HG02884 (cell line): ENCODE measurements around the gene COL6A1.

Source experiments
- ATAC-seq: cut with Tn5 transposase; IDR thresholded peaks from one replicate; pipeline ENCODE4 v1.9.1; 2021; ENCODE audit warnings: mild to moderate bottlenecking, moderate library complexity; ENCODE audit not compliant: unreplicated experiment

The COL6A1 gene

GRCh38 chr21:46022551-46023525 lies 41.3 kb downstream of the COL6A1 start:
- no peak for ATAC-seq

DNA sequence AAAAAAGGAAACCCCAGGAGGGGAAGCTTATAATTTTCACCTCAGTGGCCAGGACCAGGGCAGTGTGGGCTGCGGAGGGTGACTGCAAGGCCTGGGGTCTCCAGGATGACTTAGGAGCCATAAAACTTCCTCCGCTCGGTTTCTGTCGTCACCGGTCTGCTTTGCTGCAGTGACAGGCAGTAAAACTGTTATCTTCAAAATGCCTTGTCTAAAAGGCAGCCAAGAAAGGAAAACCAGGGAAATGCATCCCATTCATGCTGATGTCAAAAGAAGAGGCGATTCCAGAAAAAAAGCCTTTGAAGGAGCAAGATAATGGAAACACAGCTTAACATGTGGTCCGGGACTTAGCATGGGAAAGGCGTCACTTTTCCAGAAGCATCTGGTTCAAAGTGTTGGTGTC lies 42.0 kb downstream of the COL6A1 start:
- no peak for ATAC-seq

DNA sequence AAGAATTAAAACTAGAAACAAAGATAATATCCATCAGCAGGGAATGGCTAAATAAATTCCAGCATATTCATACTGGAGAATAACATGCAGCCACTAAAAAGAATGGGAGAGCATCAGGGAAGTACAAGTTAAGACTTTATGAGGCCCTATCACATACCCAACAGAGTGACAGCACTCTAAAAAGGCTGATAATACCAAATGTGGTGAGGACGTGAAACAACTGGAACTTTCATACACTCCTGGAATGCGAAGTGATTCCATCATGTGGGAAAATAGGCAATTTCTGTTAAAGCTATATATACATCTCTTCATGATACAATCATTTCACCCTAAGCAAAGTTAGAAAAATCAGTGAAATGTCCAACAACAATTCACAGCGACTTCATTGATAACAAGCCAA lies 42.6 kb downstream of the COL6A1 start:
- ATAC-seq = no peak

DNA sequence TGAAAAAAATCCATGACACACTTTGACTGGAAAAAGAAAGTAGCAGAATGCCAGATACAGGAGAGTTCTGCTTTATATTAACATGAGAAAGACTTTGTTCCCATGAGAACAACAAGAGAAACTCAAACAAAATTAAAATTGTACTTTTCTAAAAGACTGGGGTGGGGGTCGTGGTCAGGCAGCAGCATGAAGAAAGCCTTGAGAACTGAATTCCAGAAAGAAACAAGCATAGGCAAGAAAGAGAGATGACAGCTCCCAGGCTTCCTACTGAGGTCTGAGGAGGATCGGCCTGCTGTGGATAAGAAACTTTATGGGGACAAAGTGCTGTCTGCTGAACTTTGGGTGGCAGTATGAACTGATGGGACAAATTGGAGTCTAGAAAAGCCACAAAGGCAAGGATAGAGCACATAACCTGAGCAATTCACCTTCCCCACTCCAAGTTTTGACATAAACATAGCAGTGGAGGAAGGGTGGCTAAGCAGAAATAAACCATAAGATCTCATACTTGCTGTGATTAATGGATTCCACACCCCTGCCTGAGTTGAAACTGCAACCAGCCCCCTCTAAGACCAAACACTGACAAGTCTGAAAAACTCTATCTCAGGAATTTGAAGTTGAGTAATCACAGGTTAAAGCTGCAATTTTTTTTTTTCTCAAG lies 43.7 kb downstream of the COL6A1 start:
- no peak for ATAC-seq

GRCh38 chr21:46027851-46028493 lies 46.4 kb downstream of the COL6A1 start:
- no peak for ATAC-seq

- no peak for ATAC-seq
Observed at GRCh38 chr21:46028573-46029091, 47.1 kb downstream of the COL6A1 start.

- no peak for ATAC-seq
Observed at GRCh38 chr21:46029186-46029924, 47.8 kb downstream of the COL6A1 start.

DNA sequence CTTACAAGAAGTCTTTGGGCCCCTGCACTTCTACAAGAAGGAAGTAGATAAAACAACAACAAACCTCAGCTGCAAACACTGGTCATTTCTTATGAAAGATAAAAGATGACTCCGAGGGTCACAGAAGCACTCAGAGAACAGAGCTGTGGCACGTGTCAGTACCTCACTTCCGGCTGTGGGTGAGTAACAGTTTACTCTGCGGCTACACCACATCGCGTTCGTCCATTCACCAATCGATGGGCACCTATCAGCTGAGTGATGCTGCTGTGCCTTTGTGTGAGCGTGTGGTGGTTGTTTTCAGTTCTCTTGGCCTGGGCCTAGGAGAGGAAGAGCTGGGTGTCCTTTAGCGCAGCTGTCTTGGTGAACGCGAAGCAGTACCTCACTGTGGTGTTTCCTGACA lies 49.9 kb downstream of the COL6A1 start:
- no peak for ATAC-seq

GRCh38 chr21:46032100-46032499 lies 50.5 kb downstream of the COL6A1 start:
- no peak for ATAC-seq

DNA sequence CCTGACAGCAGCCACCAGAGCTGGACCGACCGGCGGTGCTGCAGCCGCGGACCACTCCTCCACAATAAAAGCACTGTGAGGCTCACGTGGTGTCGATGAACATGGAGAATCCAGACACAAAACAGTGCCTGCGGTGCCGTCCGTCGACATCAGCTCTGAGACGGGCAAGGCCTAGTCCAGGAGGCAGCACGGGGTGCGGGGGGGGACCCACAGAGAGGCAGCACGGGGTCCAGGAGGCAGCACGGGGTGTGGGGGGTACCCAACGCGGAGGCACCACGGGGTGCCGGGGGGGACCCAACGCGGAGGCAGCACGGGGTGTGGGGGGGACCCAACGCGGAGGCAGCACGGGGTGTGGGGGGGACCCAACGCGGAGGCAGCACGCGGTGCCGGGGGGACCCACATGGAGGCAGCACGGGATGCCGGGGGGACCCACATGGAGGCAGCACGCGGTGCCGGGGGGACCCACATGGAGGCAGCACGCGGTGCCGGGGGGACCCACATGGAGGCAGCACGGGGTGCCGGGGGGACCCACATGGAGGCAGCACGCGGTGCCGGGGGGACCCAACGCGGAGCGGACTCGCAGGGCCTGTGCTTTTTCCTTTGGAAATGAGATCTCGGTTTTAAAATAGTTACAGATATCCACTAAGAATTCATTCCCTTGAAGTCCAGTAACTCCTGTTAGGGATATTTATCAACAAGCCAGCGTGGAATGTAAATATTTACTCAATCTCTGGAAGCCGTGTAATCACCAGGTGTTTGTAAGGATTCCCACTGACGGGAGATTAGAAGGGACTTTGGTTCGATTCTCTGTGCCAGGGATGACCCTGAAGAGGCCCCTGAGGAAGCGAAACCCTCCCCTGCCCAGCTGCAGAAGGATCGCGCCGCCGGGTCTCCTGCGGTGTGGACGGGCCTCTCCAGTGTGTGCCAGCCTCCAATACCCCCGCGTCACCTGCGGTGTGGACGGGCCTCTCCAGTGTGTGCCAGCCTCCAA lies 52.1 kb downstream of the COL6A1 start:
- no peak for ATAC-seq

DNA sequence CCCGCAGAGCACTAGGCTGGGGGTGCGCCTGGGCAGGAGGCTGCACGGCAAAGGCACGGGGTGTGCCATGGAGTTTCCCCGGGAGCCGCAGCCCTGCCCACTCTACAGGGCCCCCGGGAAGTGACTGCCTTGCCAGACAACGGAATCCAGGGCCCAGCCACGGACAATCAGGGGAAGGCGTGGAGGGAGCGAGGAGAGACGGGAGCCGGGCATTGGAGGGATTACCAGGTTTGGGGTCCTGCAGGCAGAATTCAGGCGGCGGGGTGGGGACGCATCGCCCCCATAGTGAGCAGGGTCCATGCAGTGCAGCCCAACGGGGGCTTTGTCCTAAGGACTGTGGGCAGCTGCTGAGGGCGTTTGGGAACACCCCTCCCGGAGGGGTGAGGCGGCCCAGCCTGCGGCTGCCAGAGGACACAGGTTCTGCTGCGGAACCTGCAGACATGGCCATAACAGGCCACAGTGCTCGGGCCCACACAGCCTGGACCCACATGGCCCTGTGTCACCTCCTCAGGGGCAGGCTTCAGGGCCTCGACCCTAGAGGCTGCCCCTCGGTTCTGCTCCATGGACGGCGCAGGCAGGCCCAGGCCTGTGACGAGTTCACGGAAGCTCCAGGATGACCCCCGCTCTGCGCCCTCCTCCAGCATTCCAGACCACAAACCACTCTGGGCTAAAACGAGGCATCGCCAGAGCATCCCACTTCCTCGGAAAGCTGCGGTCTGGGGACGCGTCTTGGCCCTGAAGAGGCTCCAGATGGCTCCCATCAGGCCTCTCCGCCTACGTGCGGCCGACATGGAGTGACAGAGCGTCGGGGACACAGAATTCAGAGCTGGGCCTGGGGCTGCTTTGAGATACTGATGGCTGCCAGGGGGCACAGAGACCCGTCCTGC lies 54.5 kb downstream of the COL6A1 start:
- no peak for ATAC-seq

GRCh38 chr21:46036696-46037330 lies 55.2 kb downstream of the COL6A1 start:
- ATAC-seq = no peak

DNA sequence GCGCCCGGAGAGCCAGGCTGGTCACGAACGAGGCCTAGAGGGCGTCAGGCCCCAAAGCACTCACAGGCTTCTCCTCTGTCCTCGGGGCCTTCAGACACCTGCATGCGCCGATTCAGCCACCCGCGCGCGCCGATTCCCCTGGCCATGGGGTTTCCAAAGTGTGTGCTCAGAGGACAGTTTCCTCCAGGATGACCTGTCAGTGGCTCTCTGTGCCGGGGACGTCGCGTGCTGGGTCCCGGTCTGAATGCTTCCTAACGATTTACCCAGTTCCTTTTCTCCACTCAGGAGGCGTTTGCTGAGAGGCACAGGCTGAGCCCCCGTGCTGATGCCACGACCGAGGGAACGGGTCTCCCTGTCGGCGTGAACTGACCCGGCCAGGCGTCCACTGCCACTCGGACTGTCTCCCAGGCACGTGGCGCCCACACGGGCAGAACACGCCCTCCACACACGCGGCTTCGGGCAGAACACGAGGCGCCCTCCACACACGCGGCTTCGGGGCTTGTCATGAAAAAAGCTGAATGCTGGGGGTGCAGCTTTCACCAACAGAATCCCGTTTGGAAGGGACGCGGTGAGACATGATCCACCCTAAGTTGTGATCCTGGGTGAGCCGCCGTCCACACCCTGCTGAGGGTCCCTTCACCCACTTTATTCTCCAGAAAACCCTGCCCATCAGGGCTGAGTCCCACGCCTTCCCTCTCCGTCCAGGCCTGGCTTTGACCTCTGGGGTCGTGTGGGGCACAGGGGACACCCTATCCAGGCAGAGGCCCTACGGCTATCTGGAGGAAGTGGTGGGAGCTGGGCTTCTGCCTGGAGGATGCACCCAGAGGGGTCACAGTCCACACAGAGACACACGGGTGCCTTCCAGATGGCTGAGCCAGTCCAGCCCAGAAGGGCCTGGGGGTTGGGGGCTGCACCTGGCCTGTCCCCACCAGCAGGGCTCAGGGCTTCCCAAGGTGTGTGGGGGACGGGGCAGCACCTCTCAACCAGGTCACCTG lies 56.1 kb downstream of the COL6A1 start:
- no peak for ATAC-seq

GRCh38 chr21:46038341-46038829 lies 56.8 kb downstream of the COL6A1 start:
- no peak for ATAC-seq

DNA sequence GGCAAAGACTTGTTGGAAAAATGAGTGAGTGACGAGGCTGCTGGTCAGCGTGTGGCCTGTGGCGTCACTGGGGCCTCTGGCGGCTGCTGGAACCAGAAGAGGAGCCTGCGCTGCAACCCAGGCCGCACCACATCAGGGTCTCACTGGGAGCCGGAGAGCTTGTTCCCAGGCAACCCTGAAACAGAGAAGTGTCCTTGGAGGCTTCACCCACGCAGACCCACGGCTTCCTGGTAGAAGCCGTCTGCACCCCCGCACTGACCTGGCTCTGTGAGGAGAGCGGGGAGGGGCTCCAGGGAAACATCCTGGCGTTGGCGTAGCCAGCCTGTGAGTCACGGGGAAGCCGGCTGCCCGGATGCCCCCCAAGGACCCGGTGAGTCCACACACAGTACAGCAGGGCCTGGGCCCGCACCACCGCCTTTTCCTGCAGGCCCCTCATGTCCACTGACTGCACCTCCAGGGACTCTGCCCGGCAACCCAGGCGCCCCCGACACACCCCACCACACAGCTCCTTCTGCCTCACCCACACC lies 57.4 kb downstream of the COL6A1 start:
- no peak for ATAC-seq

GRCh38 chr21:46039891-46040660 lies 58.5 kb downstream of the COL6A1 start:
- no peak for ATAC-seq
